ENCODE results near the gene CEBPE. TPM values are rescaled to one million over a fixed set of nuclear protein-coding genes. Genes with fewer than 3 reads are reported as not detected.
"Not testable (repeated sequence)": the region's sequence is repeated elsewhere in the genome, so short reads cannot be mapped to it uniquely, and the experiment has no call there.

The CEBPE gene
- total RNA-seq, 1 donor: 0.21 TPM

DNA sequence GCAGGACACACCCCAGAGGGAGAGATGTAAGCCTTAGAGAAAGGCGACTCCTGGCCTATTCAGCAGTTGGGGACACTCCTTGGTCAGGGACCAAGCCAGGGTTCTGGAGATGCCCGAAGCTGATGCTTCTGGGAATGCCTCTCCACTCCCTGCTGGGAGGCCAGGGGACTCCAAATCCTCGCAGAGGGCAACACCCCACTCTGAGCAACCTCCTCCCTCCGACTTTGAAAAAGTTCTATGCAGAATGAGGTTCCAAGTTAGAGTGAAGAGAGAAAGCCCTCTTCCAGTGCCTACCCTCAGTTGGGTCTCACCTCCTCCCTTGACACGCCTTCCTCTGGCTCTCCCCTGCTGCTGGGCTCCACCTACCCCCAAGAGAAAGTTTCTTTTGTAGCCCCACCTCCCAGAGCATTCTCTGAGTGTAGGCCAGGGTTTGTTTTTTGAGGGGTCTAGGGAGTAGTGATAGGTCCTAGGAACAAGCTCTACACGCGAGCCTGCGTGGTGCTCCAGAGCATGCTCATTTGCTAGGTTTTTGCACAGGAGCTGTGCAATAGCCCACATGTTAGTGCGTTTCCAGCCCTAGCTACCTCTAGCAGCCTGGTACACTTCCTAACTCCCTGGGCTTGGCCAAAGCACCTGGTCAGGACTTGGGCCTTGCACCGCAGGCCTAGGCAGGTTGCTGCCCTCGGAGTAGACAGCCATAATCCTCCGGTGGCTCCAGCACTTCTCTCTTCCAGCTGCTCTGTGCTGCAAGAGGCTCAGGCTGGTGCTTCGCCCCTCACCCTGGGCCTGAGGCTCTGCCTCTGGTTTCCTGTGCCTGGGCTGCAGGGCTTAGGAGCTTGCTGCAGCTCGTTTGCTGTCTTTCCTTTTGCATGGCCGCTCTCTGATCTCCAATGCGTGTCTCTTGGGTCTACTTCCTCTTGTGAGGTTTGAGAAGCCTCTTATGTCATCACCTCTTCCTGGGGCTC lies 590 bp upstream of the CEBPE start:
- H3K9me3 ChIP-seq (ENCODE audit: low read depth, low read length): no peaks in the 10 kb centered on the region
- peaks cover 68% of the 10 kb centered on the region for H3K4me1 ChIP-seq (ENCODE audit: insufficient read depth, low read length)
- H3K4me3 ChIP-seq (ENCODE audit: low read length): peak overlapping the region; percentile 5
- no peaks in the 10 kb centered on the region for H3K27me3 ChIP-seq (ENCODE audit: insufficient read depth, low read length)

DNA sequence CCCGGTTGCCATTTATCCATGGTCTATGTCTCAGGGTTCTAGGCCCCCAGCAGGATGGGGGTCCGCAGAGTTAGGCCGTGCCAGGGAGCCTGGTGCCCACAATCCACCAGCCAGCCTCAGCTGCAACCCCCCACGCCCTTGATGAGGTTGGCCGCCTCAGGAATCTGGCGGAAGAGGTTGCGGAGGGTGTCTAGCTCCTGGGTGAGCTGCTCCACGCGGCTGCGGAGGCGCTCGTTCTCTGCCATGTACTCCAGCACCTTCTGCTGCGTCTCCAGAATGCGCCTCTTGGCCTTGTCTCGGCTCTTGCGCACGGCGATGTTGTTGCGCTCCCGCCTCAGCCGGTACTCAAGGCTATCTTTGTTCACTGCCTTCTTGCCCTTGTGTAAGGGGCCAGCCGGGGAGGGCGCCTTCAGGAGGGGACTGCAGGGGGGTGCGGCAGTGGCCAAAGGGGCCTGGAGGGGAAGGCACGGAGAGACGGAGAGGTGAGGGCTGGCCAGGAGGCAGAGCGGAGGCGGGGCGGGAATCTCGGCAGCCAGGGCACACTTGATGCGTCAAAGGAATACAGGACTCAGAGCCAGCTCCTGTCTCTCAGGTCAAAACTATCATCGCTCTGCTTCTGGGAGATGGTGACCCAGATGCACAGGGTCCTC lies 1.6 kb downstream of the CEBPE start:
- Histone ChIP-seq H3K4me1 (ENCODE audit: insufficient read depth, low read length) (peaks cover 90% of the 10 kb centered on the region), H3K27me3 (ENCODE audit: insufficient read depth, low read length) (no peaks in the 10 kb centered on the region), H3K4me3 (ENCODE audit: low read length) (no peak overlapping the region), H3K9me3 (ENCODE audit: low read depth, low read length) (no peaks in the 10 kb centered on the region)

DNA sequence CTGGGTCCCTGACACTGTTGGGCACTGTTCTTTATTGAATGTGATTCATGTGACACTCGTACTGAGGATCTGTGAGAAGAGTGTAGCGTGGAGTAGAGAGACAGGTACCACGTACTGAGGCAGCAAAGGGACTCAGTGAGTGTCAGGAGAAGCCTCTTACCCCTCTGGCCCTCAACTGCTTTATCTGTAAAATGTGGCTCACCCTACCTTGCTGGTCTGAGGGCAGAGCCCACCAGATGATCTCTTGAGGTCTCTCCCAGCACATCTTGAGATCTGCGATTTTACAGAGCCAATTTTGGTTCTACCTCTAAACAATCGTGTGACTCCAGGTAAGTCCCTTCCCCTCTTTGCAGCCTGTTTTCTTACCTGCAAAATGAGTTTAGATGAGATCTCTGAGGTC lies 3.1 kb downstream of the CEBPE start:
- H3K27me3 ChIP-seq (ENCODE audit: insufficient read depth, low read length): peaks cover 2% of the 10 kb centered on the region
- H3K4me3 ChIP-seq (ENCODE audit: low read length): no peak overlapping the region
- no peaks in the 10 kb centered on the region for H3K9me3 ChIP-seq (ENCODE audit: low read depth, low read length)
- peaks cover 92% of the 10 kb centered on the region for H3K4me1 ChIP-seq (ENCODE audit: insufficient read depth, low read length)

GRCh38 chr14:23115039-23115731 lies 3.9 kb downstream of the CEBPE start:
- Histone ChIP-seq H3K4me1 (ENCODE audit: insufficient read depth, low read length) (peaks cover 88% of the 10 kb centered on the region), H3K27me3 (ENCODE audit: insufficient read depth, low read length) (peaks cover 2% of the 10 kb centered on the region), H3K9me3 (ENCODE audit: low read depth, low read length) (no peaks in the 10 kb centered on the region), H3K4me3 (ENCODE audit: low read length) (no peak overlapping the region)

- Histone ChIP-seq H3K27me3 (ENCODE audit: insufficient read depth, low read length) (peaks cover 2% of the 10 kb centered on the region), H3K4me1 (ENCODE audit: insufficient read depth, low read length) (peaks cover 82% of the 10 kb centered on the region), H3K9me3 (ENCODE audit: low read depth, low read length) (no peaks in the 10 kb centered on the region), H3K4me3 (ENCODE audit: low read length) (no peak overlapping the region)
Measured at GRCh38 chr14:23114669-23115038, 4.4 kb downstream of the CEBPE start.

DNA sequence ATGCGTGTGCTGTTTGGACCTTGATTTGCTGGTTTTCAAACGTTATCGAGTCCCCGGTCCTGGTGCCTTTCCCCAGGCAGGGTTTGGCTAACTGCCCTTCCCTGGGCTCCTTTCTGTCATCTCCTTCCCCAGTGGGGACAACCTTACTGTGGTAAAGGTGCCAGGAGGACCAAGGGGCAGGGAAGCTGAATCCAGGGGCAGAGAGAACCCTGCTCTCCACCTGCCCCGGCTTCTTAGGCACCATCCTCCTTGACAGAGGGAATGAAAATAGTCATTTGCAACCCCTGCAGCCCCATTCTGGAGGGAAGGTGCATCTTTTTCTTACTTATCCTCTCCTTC lies 5.0 kb downstream of the CEBPE start:
- Histone ChIP-seq H3K4me1 (ENCODE audit: insufficient read depth, low read length) (peaks cover 77% of the 10 kb centered on the region), H3K4me3 (ENCODE audit: low read length) (no peak overlapping the region), H3K9me3 (ENCODE audit: low read depth, low read length) (no peaks in the 10 kb centered on the region), H3K27me3 (ENCODE audit: insufficient read depth, low read length) (peaks cover 2% of the 10 kb centered on the region)

- Histone ChIP-seq H3K4me1 (ENCODE audit: insufficient read depth, low read length) (peaks cover 73% of the 10 kb centered on the region), H3K4me3 (ENCODE audit: low read length) (no peak overlapping the region), H3K27me3 (ENCODE audit: insufficient read depth, low read length) (peaks cover 2% of the 10 kb centered on the region), H3K9me3 (ENCODE audit: low read depth, low read length) (no peaks in the 10 kb centered on the region)
Measured at GRCh38 chr14:23113431-23114119, 5.5 kb downstream of the CEBPE start.

GRCh38 chr14:23112359-23113178 lies 6.5 kb downstream of the CEBPE start:
- no peaks in the 10 kb centered on the region for H3K9me3 ChIP-seq (ENCODE audit: low read depth, low read length)
- no peak overlapping the region for H3K4me3 ChIP-seq (ENCODE audit: low read length)
- peaks cover 2% of the 10 kb centered on the region for H3K27me3 ChIP-seq (ENCODE audit: insufficient read depth, low read length)
- peaks cover 63% of the 10 kb centered on the region for H3K4me1 ChIP-seq (ENCODE audit: insufficient read depth, low read length)

DNA sequence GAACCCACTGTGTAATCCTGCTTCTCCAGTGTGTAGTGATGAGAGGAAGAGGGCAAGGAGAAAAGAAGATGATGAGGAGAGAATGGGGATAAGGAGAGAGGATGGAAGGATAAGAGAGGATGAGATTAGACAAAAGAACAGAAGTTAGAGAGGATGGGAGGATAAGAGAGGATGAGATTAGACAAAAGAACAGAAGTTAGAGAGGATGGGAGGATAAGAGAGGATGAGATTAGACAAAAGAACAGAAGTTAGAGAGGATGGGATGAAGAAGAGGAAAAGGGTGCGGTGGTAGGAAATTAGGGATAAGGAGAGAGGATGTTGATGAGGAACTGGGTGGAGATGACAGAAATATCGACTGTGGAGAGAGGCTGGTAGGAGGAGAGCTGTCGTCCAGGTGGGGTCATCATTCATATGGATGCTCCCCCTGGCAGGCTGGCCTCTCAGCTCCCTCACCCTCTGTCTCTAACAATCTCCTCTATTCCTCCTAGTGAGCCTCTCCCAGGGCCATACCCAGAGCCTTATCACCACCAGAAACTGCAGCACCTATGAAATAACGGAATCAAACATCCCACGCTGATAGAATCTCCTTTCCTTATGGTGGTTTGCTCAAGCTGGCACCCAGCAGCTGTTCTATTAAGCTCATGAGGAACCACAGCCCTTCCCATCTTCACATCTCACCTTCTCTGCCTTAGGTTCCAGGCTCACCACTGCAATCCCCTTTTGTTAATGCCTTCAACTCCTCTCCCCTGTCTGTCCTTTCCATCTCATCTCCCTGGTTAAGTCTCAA lies 8.3 kb downstream of the CEBPE start:
- Histone ChIP-seq H3K4me1 (ENCODE audit: insufficient read depth, low read length) (peaks cover 50% of the 10 kb centered on the region), H3K9me3 (ENCODE audit: low read depth, low read length) (no peaks in the 10 kb centered on the region), H3K4me3 (ENCODE audit: low read length) (no peak overlapping the region), H3K27me3 (ENCODE audit: insufficient read depth, low read length) (peaks cover 2% of the 10 kb centered on the region)

DNA sequence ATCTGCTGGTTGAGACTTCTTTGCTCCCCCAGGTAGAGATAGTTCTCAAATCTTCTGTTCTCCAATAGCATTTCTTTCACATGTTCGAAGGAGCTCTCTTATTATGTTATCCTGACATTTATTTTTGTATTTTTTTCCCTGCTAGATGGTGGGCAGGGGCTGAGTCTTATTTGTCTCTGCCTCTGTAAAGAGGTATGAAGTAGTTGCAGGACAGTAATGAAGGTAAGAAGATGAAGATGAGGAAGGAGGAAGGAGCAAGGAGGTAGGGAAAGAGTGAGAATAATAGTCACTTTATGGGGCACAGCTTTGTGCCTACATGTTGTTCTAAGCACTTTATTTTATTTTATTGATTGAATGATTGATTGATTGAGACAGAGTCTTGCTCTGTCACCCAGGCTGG lies 9.3 kb downstream of the CEBPE start:
- peaks cover 46% of the 10 kb centered on the region for H3K4me1 ChIP-seq (ENCODE audit: insufficient read depth, low read length)

DNA sequence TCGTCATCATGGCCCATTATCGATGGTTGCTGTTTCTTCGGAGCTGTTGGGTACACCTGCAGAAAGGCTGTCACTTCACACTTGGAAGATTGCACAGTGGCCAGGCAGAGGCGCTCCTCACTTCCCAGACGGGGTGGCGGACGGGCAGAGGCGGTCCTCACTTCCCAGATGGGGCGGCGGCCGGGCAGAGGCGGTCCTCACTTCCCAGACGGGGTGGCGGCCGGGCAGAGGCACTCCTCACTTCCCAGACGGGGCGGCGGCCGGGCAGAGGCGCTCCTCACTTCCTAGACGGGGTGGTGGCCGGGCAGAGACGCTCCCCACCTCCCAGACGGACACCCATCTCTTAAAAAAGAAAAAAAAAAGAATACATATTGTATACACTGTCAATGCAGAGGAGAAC lies 10.9 kb downstream of the CEBPE start:
- H3K4me1 ChIP-seq (ENCODE audit: insufficient read depth, low read length): peaks cover 30% of the 10 kb centered on the region
- not testable (repeated sequence) for H3K27me3 ChIP-seq (ENCODE audit: insufficient read depth, low read length); H3K4me3 ChIP-seq (ENCODE audit: low read length); H3K9me3 ChIP-seq (ENCODE audit: low read depth, low read length)

More for the DNA sequence above, 9.3 kb downstream of the CEBPE start:
- Histone ChIP-seq H3K27me3 (ENCODE audit: insufficient read depth, low read length) (peaks cover 2% of the 10 kb centered on the region), H3K9me3 (ENCODE audit: low read depth, low read length) (no peaks in the 10 kb centered on the region), H3K4me3 (ENCODE audit: low read length) (no peak overlapping the region)

DNA sequence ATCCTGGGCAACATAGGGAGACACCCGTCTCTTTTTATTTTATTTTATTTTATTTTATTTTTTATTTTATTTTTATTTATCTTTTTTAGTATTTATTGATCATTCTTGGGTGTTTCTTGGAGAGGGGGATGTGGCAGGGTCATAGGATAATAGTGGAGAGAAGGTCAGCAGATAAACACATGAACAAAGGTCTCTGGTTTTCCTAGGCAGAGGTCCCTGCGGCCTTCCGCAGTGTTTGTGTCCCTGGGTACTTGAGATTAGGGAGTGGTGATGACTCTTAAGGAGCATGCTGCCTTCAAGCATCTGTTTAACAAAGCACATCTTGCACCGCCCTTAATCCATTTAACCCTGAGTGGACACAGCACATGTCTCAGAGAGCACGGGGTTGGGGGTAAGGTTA lies 11.4 kb downstream of the CEBPE start:
- H3K4me1 ChIP-seq (ENCODE audit: insufficient read depth, low read length): peaks cover 24% of the 10 kb centered on the region
- not testable (repeated sequence) for H3K4me3 ChIP-seq (ENCODE audit: low read length); H3K9me3 ChIP-seq (ENCODE audit: low read depth, low read length); H3K27me3 ChIP-seq (ENCODE audit: insufficient read depth, low read length)

GRCh38 chr14:23106747-23107045 lies 12.4 kb downstream of the CEBPE start:
- Histone ChIP-seq H3K4me1 (ENCODE audit: insufficient read depth, low read length) (peaks cover 19% of the 10 kb centered on the region), H3K4me3 (ENCODE audit: low read length) (no peak overlapping the region), H3K27me3 (ENCODE audit: insufficient read depth, low read length) (peaks cover 2% of the 10 kb centered on the region), H3K9me3 (ENCODE audit: low read depth, low read length) (no peaks in the 10 kb centered on the region)

DNA sequence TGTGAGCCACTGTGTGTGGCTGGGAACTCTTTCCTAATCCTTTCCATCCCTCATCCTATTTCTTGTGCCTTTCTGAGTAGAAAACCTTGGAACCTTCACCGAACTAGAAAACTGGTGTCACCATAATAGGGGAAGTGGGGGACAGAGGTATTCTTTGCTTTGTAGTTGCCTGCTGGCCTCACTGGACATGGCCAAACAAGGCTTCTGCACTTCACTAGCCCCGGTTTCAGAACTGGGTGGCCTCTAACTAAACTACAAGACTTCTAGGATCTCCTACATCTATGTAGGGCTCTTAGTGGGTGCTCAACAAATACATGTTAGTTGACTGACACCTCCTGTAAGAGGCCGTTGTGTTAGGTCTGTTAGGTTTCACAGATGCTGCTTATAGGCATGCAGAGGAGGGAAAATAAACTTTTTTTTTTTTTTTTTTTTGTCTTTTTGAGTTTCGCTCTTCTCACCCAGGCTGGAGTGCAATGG lies 13.7 kb downstream of the CEBPE start:
- Histone ChIP-seq H3K4me1 (ENCODE audit: insufficient read depth, low read length) (peaks cover 9% of the 10 kb centered on the region), H3K27me3 (ENCODE audit: insufficient read depth, low read length) (no peaks in the 10 kb centered on the region), H3K9me3 (ENCODE audit: low read depth, low read length) (no peaks in the 10 kb centered on the region), H3K4me3 (ENCODE audit: low read length) (no peak overlapping the region)

All from mononuclear cell (primary cell).